ENCODE measurements around the gene MCU. TPM values are rescaled to one million over a fixed set of nuclear protein-coding genes. Genes with fewer than 3 reads are reported as not detected.

MCU gene
- total RNA-seq, 1 donor from 2014 or later, result 22.0 TPM

Other genes starting within 250 kb of the MCU start
- gene MICU1, start 66.1 kb upstream of the MCU start, total RNA-seq, result 28.3 and 30.4 TPM in 2 replicates
- under 0.01 TPM in 2 replicates for gene OIT3, start 201.6 kb downstream of the MCU start, total RNA-seq

Data from lung microvascular endothelial cell (primary cell).